ENCODE data around the gene NUDT16L1. TPM values are rescaled to one million over a fixed set of nuclear protein-coding genes. Genes with fewer than 3 reads are reported as not detected.

Gene NUDT16L1
- total and polyA plus RNA-seq, 2 of the 13 experiments (the other 11 are each of a cell fraction or from before 2014, with no cell fraction given): 28.0 to 40.5 TPM

DNA sequence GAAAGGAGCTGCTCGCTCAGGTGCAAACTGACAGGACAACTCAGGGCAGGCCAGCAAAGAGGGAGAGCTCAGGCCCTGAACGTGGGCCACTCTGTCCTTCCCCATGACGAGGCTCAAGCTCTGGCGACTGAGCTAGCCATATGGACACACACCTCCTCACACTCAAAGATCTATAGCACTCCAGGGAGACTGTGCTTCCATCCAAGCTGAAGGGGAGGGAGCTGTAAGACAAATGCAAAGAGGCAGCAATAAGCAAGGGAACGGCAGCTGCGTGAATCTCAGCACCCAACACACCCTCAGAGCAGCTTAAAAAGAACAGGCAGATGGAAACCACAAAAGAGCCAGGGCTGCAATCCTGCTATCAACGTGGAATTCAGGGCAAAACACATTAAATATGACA lies 13.5 kb downstream of the NUDT16L1 start:
- no peak overlapping the region for H2AFZ ChIP-seq (ENCODE audit: low read length)
- no peak for ATAC-seq
- no peak for TF ChIP-seq ZNF550 (CRISPR knock-in tag; IDR thresholded peaks at IDR 0.05; ENCODE audit: borderline replicate concordance)
- TF ChIP-seq KDM1A (CRISPR knock-in tag; IDR thresholded peaks at IDR 0.05): no peak
- TF ChIP-seq SMC3 (IDR thresholded peaks at IDR 0.05; ENCODE audit: low read length): no peak
- TF ChIP-seq ZNF691 (CRISPR knock-in tag; IDR thresholded peaks at IDR 0.05; ENCODE audit: borderline replicate concordance, low read depth): no peak
- TF ChIP-seq ZNF558 (CRISPR knock-in tag; IDR thresholded peaks at IDR 0.05; ENCODE audit: borderline replicate concordance): no peak
- no peak for TF ChIP-seq KDM2A (CRISPR knock-in tag; IDR thresholded peaks at IDR 0.05; ENCODE audit: borderline replicate concordance, low read depth)
- no peak for TF ChIP-seq ZKSCAN8 (CRISPR knock-in tag; IDR thresholded peaks at IDR 0.05; ENCODE audit: borderline replicate concordance)
- TF ChIP-seq ZNF414 (CRISPR knock-in tag; IDR thresholded peaks at IDR 0.05): no peak
- no peak for TF ChIP-seq KDM3A (CRISPR knock-in tag; IDR thresholded peaks at IDR 0.05; ENCODE audit: low read depth)
- TF ChIP-seq SRY (CRISPR knock-in tag; IDR thresholded peaks at IDR 0.05): no peak
- TF ChIP-seq ZKSCAN5 (CRISPR knock-in tag; IDR thresholded peaks at IDR 0.05): no peak
- no peak for TF ChIP-seq AGO2 (optimal IDR thresholded peaks at IDR 0.05; ENCODE audit: low read depth, low read length)
- no peak for TF ChIP-seq MED8 (CRISPR knock-in tag; IDR thresholded peaks at IDR 0.05; ENCODE audit: insufficient replicate concordance)
- no peak for TF ChIP-seq ASH2L (IDR thresholded peaks at IDR 0.05; ENCODE audit: insufficient read length, low read depth, low read length)
- TF ChIP-seq, protein P1, sequence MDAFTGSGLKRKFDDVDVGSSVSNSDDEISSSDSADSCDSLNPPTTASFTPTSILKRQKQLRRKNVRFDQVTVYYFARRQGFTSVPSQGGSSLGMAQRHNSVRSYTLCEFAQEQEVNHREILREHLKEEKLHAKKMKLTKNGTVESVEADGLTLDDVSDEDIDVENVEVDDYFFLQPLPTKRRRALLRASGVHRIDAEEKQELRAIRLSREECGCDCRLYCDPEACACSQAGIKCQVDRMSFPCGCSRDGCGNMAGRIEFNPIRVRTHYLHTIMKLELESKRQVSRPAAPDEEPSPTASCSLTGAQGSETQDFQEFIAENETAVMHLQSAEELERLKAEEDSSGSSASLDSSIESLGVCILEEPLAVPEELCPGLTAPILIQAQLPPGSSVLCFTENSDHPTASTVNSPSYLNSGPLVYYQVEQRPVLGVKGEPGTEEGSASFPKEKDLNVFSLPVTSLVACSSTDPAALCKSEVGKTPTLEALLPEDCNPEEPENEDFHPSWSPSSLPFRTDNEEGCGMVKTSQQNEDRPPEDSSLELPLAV (CRISPR knock-in tag; conservative IDR thresholded peaks at IDR 0.05; ENCODE audit: low read depth): no peak
- no peak for TF ChIP-seq BRD4 (CRISPR knock-in tag; IDR thresholded peaks at IDR 0.05)
- no peak for TF ChIP-seq ZBTB21 (CRISPR knock-in tag; IDR thresholded peaks at IDR 0.05)
- TF ChIP-seq FOSL2 (CRISPR knock-in tag; IDR thresholded peaks at IDR 0.05): no peak
- TF ChIP-seq THAP8 (CRISPR knock-in tag; IDR thresholded peaks at IDR 0.05; ENCODE audit: borderline replicate concordance): no peak
- DNase-seq (ENCODE audit: low spot score): no peak
- no peaks in the 10 kb centered on the region for H3K27me3 ChIP-seq (ENCODE audit: control insufficient read depth in 1 of 2, insufficient read depth in 2 of 2, low read length in 2 of 2)
- H3K9me3 ChIP-seq (ENCODE audit: low read length): no peaks in the 10 kb centered on the region
- POLR2A ChIA-PET: interaction anchor here (1.0 kb wide), 1 partner anchor 12 kb away, joined by 3 read pairs; no protein-coding TSS in a partner anchor
- CTCF ChIA-PET (ENCODE audit: low intra/inter-chr PET ratio, low total read pairs): no interaction called here
- no peak overlapping the region for H3K4me2 ChIP-seq (ENCODE audit: low read depth, low read length)
- 97% methylated on average over 7 of the region's 7 CpGs for WGBS (ENCODE audit: low lambda C conversion rate)
- no peaks in the 10 kb centered on the region for H4K20me1 ChIP-seq (ENCODE audit: insufficient read depth, low read length)
- H3K4me1 ChIP-seq (ENCODE audit: insufficient read depth, low read length): peaks cover 16% of the 10 kb centered on the region
- in situ Hi-C loops (cut with HindIII; ENCODE audit: extremely low pct_ligation_motif_present, low pct_unique_long_range_greater_than_20kb) (no loop called here), intact Hi-C loops (cut with micrococcal nuclease; ENCODE audit: unreplicated experiment) (no loop called here)
- no peak overlapping the region for H3K27ac ChIP-seq (ENCODE audit: extremely low read length, insufficient read depth, low read length)
- no peak overlapping the region for H3K9ac ChIP-seq (ENCODE audit: insufficient read depth, low read depth, low read length)
- no TSS peak for BruUV-seq (replicated peaks)
- no peaks in the 10 kb centered on the region for H3K79me2 ChIP-seq (ENCODE audit: insufficient read depth, low read length)
- H3K36me3 ChIP-seq (replicated peaks in 1 of 2; ENCODE audit: control insufficient read depth in 1 of 2, insufficient read depth in 2 of 2, low read length in 2 of 2): peaks cover 23 to 48% of the 10 kb centered on the region in 2 experiments; a peak in 4 of 5 replicates
- no peak overlapping the region for H3K4me3 ChIP-seq (replicated peaks in 1 of 3; ENCODE audit: insufficient read depth in 1 of 3, low read depth in 2 of 3, low read length in 3 of 3)
- no peak for FAIRE-seq

All from HepG2 (cell line).